Measurements from ENCODE around the gene ATP5MC2.

DNA sequence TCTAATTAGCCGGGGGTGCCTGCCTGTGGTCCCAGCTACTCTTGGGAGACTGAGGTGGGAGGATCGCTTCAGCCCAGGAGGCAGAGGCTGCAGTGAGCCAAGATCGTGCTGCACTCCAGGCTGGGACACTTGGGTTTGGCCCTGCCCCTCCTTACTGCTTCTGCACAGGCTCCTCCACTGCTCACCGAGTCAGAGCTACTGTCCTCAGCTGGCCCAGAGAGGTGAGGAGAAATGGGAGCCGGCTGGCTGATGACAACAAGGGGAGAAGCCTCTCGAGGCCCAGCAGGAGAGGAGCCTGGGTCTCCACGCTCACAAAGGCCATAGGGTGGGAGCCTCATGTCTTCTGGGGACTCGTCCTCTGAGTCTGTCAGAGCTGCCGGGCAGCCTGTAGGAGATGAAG, 37.6 kb upstream of the ATP5MC2 start:
- TF ChIP-seq CTCF (IDR thresholded peaks at IDR 0.05; ENCODE audit: insufficient read depth, low read length) (no peak), POLR2AphosphoS5 (IDR thresholded peaks at IDR 0.05; ENCODE audit: low read depth) (no peak)
